ENCODE measurements around the gene HOXB9. TPM values are rescaled to one million over a fixed set of nuclear protein-coding genes. Genes with fewer than 3 reads are reported as not detected.

HOXB9 gene
- total RNA-seq, 1 experiment from 2014 or later = 65.9 TPM

DNA sequence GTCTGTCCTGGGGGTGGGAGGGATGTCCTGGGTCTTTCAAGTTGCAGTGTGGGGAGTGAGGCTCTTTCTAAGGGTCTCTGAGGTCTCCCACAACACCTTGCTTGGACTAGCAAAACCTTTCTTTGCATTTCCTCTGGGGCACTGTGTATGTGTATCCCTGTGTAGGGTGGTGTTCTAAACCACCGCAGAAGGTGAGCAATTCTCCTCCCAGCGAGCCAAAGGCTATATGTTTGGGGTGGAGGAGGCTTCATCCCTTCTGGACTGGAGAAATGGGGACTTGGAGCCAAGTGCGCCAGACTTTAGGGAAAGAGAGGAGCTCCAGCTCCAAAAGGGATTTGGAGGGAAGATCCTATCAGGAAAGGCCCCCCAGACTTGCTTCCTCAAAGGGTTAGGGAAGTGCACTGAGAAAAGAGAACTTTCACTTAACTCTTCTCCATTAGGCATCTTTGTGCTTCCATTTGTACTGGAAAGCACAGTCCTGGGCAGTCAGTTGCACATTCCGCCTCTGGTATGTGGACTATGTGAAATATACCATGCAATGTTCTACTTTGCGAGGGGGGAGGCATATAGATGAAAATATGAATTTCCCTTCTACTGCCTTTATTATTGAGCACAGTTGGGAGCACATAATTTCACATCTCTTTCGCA is 18.9 kb upstream of the HOXB9 start:
- BruUV-seq (replicated peaks) = TSS peak; percentile 64
- no peak for ATAC-seq
- in situ Hi-C loops (cut with HindIII; ENCODE audit: low pct_unique_long_range_greater_than_20kb, low sequenced_read_pairs) = no loop called here
- intact Hi-C loops (cut with micrococcal nuclease; ENCODE audit: unreplicated experiment) = no loop called here
- H3K4me1 ChIP-seq (ENCODE audit: control insufficient read depth, insufficient read depth, low read length) = peaks cover 29% of the 10 kb centered on the region
- no peak for DNase-seq (ENCODE audit: low read depth, low spot score)
- peaks cover 9% of the 10 kb centered on the region; the same call in 1 of the 2 replicates for H3K36me3 ChIP-seq (ENCODE audit: control insufficient read depth, insufficient read depth, low read length)
- CTCF ChIA-PET = interaction anchor here (0.5 kb wide), 1 partner anchor 58 kb away, joined by 4 read pairs; no protein-coding TSS in a partner anchor
- H3K9me3 ChIP-seq (ENCODE audit: control insufficient read depth, insufficient read depth, low read depth, low read length) = no peaks in the 10 kb centered on the region
- no peak for TF ChIP-seq TCF7L2 (IDR thresholded peaks at IDR 0.05; ENCODE audit: low read depth, low read length)
- TF ChIP-seq, protein P1, sequence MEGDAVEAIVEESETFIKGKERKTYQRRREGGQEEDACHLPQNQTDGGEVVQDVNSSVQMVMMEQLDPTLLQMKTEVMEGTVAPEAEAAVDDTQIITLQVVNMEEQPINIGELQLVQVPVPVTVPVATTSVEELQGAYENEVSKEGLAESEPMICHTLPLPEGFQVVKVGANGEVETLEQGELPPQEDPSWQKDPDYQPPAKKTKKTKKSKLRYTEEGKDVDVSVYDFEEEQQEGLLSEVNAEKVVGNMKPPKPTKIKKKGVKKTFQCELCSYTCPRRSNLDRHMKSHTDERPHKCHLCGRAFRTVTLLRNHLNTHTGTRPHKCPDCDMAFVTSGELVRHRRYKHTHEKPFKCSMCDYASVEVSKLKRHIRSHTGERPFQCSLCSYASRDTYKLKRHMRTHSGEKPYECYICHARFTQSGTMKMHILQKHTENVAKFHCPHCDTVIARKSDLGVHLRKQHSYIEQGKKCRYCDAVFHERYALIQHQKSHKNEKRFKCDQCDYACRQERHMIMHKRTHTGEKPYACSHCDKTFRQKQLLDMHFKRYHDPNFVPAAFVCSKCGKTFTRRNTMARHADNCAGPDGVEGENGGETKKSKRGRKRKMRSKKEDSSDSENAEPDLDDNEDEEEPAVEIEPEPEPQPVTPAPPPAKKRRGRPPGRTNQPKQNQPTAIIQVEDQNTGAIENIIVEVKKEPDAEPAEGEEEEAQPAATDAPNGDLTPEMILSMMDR (IDR thresholded peaks at IDR 0.05) = no peak
- TF ChIP-seq, protein P2, sequence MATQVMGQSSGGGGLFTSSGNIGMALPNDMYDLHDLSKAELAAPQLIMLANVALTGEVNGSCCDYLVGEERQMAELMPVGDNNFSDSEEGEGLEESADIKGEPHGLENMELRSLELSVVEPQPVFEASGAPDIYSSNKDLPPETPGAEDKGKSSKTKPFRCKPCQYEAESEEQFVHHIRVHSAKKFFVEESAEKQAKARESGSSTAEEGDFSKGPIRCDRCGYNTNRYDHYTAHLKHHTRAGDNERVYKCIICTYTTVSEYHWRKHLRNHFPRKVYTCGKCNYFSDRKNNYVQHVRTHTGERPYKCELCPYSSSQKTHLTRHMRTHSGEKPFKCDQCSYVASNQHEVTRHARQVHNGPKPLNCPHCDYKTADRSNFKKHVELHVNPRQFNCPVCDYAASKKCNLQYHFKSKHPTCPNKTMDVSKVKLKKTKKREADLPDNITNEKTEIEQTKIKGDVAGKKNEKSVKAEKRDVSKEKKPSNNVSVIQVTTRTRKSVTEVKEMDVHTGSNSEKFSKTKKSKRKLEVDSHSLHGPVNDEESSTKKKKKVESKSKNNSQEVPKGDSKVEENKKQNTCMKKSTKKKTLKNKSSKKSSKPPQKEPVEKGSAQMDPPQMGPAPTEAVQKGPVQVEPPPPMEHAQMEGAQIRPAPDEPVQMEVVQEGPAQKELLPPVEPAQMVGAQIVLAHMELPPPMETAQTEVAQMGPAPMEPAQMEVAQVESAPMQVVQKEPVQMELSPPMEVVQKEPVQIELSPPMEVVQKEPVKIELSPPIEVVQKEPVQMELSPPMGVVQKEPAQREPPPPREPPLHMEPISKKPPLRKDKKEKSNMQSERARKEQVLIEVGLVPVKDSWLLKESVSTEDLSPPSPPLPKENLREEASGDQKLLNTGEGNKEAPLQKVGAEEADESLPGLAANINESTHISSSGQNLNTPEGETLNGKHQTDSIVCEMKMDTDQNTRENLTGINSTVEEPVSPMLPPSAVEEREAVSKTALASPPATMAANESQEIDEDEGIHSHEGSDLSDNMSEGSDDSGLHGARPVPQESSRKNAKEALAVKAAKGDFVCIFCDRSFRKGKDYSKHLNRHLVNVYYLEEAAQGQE (IDR thresholded peaks at IDR 0.05; ENCODE audit: insufficient read depth in 1 of 2, low read depth in 2 of 2, low read length in 1 of 2) = no peak
- no peak for TF ChIP-seq SIN3A (IDR thresholded peaks at IDR 0.05; ENCODE audit: borderline replicate concordance, insufficient read depth, low read depth, low read length)
- no peak for TF ChIP-seq POLR2AphosphoS5 (IDR thresholded peaks at IDR 0.05; ENCODE audit: low read depth, low read length)
- peak overlapping the region; percentile 99 for H3K27ac ChIP-seq (ENCODE audit: low read length)
- H3K27me3 ChIP-seq (ENCODE audit: control insufficient read depth, insufficient read depth, low read length) = no peaks in the 10 kb centered on the region
- peak overlapping the region; percentile 74 to 76 for H3K4me3 ChIP-seq (ENCODE audit: low read depth in 2 of 2, low read length in 2 of 2)
- POLR2A ChIA-PET = interaction anchor here (0.7 kb wide), 1 partner anchor 92 kb away, joined by 3 read pairs; no protein-coding TSS in a partner anchor

DNA sequence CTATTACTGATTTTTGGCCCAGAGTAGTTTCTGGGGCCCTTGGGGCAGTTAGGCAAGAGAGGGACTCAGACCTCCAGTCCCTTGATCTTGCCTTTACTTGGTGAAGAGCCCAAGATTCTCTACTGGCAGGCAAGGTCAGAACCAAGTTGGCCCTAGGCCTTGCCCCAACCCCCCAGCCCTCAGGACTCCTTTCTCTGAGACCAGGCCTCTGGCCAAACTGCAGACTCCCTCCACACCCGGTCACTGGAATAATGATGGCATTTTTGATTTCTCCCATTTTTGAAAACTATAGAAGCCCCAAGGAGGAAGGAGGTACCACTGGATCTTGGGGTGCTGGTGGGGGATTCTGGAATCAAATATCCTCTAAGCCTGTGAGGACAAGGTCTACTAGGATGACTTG is 18.0 kb upstream of the HOXB9 start:
- BruUV-seq (replicated peaks) = no TSS peak
- POLR2A ChIA-PET = interaction anchor here (0.6 to 0.7 kb wide), 2 partner anchors 229 to 834 kb away, joined by 3 to 4 read pairs; no protein-coding TSS in a partner anchor
- no peak for DNase-seq (ENCODE audit: low read depth, low spot score)
- CTCF ChIA-PET = no interaction called here
- peaks cover 37% of the 10 kb centered on the region for H3K4me1 ChIP-seq (ENCODE audit: control insufficient read depth, insufficient read depth, low read length)
- no peaks in the 10 kb centered on the region for H3K27me3 ChIP-seq (ENCODE audit: control insufficient read depth, insufficient read depth, low read length)
- peak overlapping the region in 1 of 2 experiments; percentile 76; a peak in 1 of 4 replicates for H3K4me3 ChIP-seq (ENCODE audit: low read depth in 2 of 2, low read length in 2 of 2)
- H3K36me3 ChIP-seq (ENCODE audit: control insufficient read depth, insufficient read depth, low read length) = peaks cover 9% of the 10 kb centered on the region; the same call in 1 of the 2 replicates
- H3K27ac ChIP-seq (ENCODE audit: low read length) = peak overlapping the region; percentile 99
- TF ChIP-seq TCF7L2 (IDR thresholded peaks at IDR 0.05; ENCODE audit: low read depth, low read length) (no peak), POLR2AphosphoS5 (IDR thresholded peaks at IDR 0.05; ENCODE audit: low read depth, low read length) (no peak), SIN3A (IDR thresholded peaks at IDR 0.05; ENCODE audit: borderline replicate concordance, insufficient read depth, low read depth, low read length) (no peak)
- TF ChIP-seq, protein P2 (IDR thresholded peaks at IDR 0.05; ENCODE audit: insufficient read depth in 1 of 2, low read depth in 2 of 2, low read length in 1 of 2) = no peak
- TF ChIP-seq, protein P1 (IDR thresholded peaks at IDR 0.05) = no peak
- in situ Hi-C loops (cut with HindIII; ENCODE audit: low pct_unique_long_range_greater_than_20kb, low sequenced_read_pairs) (no loop called here), intact Hi-C loops (cut with micrococcal nuclease; ENCODE audit: unreplicated experiment) (no loop called here)
- no peak for ATAC-seq
- no peaks in the 10 kb centered on the region for H3K9me3 ChIP-seq (ENCODE audit: control insufficient read depth, insufficient read depth, low read depth, low read length)

All from Panc1 (cell line).